Osteocyte (in vitro differentiated cells): ENCODE measurements around the gene FOXA1. TPM values are rescaled to one million over a fixed set of nuclear protein-coding genes. Genes with fewer than 3 reads are reported as not detected.

ENCODE experiments used
- DNase-seq: peaks from one replicate; pipeline ENCODE4 v3.0.0; 2021; ENCODE audit warnings: mixed read lengths; ENCODE audit not compliant: unreplicated experiment; ENCODE audit errors: extremely low spot score
- H3K27ac Mint-ChIP-seq: one replicate; pipeline ENCODE4 v1.8.0; 2021; ENCODE audit warnings: mild to moderate bottlenecking, mixed read lengths; ENCODE audit not compliant: unreplicated experiment
- H3K27me3 Mint-ChIP-seq: one replicate; pipeline ENCODE4 v1.8.0; 2021; ENCODE audit warnings: mixed read lengths; ENCODE audit not compliant: unreplicated experiment
- H3K36me3 Mint-ChIP-seq: one replicate; pipeline ENCODE4 v1.8.0; 2021; ENCODE audit warnings: mixed read lengths; ENCODE audit not compliant: unreplicated experiment
- H3K4me1 Mint-ChIP-seq: one replicate; pipeline ENCODE4 v1.8.0; 2021; ENCODE audit warnings: mixed read lengths; ENCODE audit not compliant: unreplicated experiment
- H3K4me3 Mint-ChIP-seq: one replicate; pipeline ENCODE4 v1.8.0; 2021; ENCODE audit warnings: mild to moderate bottlenecking, moderate library complexity, mixed read lengths; ENCODE audit not compliant: unreplicated experiment
- H3K9me3 Mint-ChIP-seq: one replicate; pipeline ENCODE4 v1.8.0; 2021; ENCODE audit warnings: mixed read lengths; ENCODE audit not compliant: unreplicated experiment
- CTCF ChIP-seq: fragments of 200-600 bp; sonication (generic); IDR thresholded peaks from 2 replicates; pipeline ENCODE4 v1.5.0; 2021; ENCODE audit warnings: antibody characterized with exemption, mild to moderate bottlenecking, moderate library complexity
- total RNA-seq: library from RNA; stranded (reverse); gene quantifications from 2 replicates; pipeline ENCODE4 v1.2.1, GENCODE V29; 2021

The FOXA1 gene
- total RNA-seq, 1 donor from 2014 or later, result not detected

GRCh38 chr14:37637341-37637740 lies 42.3 kb upstream of the FOXA1 start:
- Mint-ChIP-seq H3K4me3 (no peak overlapping the region), H3K4me1 (no peaks in the 10 kb centered on the region), H3K27ac (no peak overlapping the region), H3K9me3 (no peaks in the 10 kb centered on the region), H3K36me3 (no peaks in the 10 kb centered on the region), H3K27me3 (peaks cover 11% of the 10 kb centered on the region)
- TF ChIP-seq CTCF, result no peak
- no peak for DNase-seq

- TF ChIP-seq CTCF, result no peak
- no peaks in the 10 kb centered on the region for H3K36me3 Mint-ChIP-seq
- H3K27me3 Mint-ChIP-seq, result peaks cover 19% of the 10 kb centered on the region
- DNase-seq, result no peak
- H3K27ac Mint-ChIP-seq, result no peak overlapping the region
- peaks cover 16% of the 10 kb centered on the region for H3K9me3 Mint-ChIP-seq
- H3K4me3 Mint-ChIP-seq, result no peak overlapping the region
- H3K4me1 Mint-ChIP-seq, result peaks cover 4% of the 10 kb centered on the region
These were observed 30.8 kb upstream of the FOXA1 start for GRCh38 chr14:37625597-37626595.

- H3K4me3 Mint-ChIP-seq, result no peak overlapping the region
- H3K9me3 Mint-ChIP-seq, result peaks cover 6% of the 10 kb centered on the region
- H3K4me1 Mint-ChIP-seq, result peaks cover 4% of the 10 kb centered on the region
- peaks cover 28% of the 10 kb centered on the region for H3K27me3 Mint-ChIP-seq
- no peak overlapping the region for H3K27ac Mint-ChIP-seq
- no peak for DNase-seq
- no peak for TF ChIP-seq CTCF
- no peaks in the 10 kb centered on the region for H3K36me3 Mint-ChIP-seq
These were observed 28.9 kb upstream of the FOXA1 start for GRCh38 chr14:37623971-37624370.

- DNase-seq, result no peak
- Mint-ChIP-seq H3K4me1 (peaks cover 4% of the 10 kb centered on the region), H3K27me3 (peaks cover 28% of the 10 kb centered on the region), H3K36me3 (no peaks in the 10 kb centered on the region), H3K9me3 (peaks cover 2% of the 10 kb centered on the region), H3K4me3 (no peak overlapping the region), H3K27ac (no peak overlapping the region)
- TF ChIP-seq CTCF, result no peak
These were observed 28.4 kb upstream of the FOXA1 start for GRCh38 chr14:37623426-37623951.

- H3K36me3 Mint-ChIP-seq, result no peaks in the 10 kb centered on the region
- no peak overlapping the region for H3K27ac Mint-ChIP-seq
- H3K9me3 Mint-ChIP-seq, result no peaks in the 10 kb centered on the region
- H3K27me3 Mint-ChIP-seq, result peaks cover 28% of the 10 kb centered on the region
- H3K4me3 Mint-ChIP-seq, result peak overlapping the region; percentile 57
- no peak for TF ChIP-seq CTCF
- H3K4me1 Mint-ChIP-seq, result peaks cover 4% of the 10 kb centered on the region
- no peak for DNase-seq
These were observed 27.3 kb upstream of the FOXA1 start for GRCh38 chr14:37622231-37622923.
